ES-I3 (cell line): ENCODE measurements around the gene METAP1.
"Not testable (repeated sequence)": the region's sequence is repeated elsewhere in the genome, so short reads cannot be mapped to it uniquely, and the experiment has no call there.

ENCODE experiments used
- H3K36me3 ChIP-seq: 2 replicates; pipeline ENCODE4 v1.6.1; 2013; ENCODE audit warnings: mild to moderate bottlenecking, low read length, control low read depth, moderate library complexity; ENCODE audit not compliant: insufficient read depth
- H3K4me1 ChIP-seq: 2 replicates; pipeline ENCODE4 v1.6.1; 2013; ENCODE audit warnings: mild to moderate bottlenecking, control low read depth, low read length; ENCODE audit not compliant: insufficient read depth
- H3K9ac ChIP-seq: 2 replicates; pipeline ENCODE4 v1.6.1; 2013; ENCODE audit warnings: low read depth, mild to moderate bottlenecking, low read length, moderate library complexity
- H3K9me3 ChIP-seq: 2 replicates; pipeline ENCODE4 v1.6.1; 2013; ENCODE audit warnings: mild to moderate bottlenecking, low read length, moderate library complexity; ENCODE audit not compliant: control insufficient read depth, insufficient read depth

Gene METAP1

GRCh38 chr4:99022566-99022965 is 27.0 kb downstream of the METAP1 start:
- Histone ChIP-seq H3K36me3 (no peaks in the 10 kb centered on the region; the same call in none of the 2 replicates), H3K9ac (no peak overlapping the region), H3K9me3 (peaks cover 19% of the 10 kb centered on the region), H3K4me1 (peaks cover 2% of the 10 kb centered on the region; the same call in 1 of the 2 replicates)

DNA sequence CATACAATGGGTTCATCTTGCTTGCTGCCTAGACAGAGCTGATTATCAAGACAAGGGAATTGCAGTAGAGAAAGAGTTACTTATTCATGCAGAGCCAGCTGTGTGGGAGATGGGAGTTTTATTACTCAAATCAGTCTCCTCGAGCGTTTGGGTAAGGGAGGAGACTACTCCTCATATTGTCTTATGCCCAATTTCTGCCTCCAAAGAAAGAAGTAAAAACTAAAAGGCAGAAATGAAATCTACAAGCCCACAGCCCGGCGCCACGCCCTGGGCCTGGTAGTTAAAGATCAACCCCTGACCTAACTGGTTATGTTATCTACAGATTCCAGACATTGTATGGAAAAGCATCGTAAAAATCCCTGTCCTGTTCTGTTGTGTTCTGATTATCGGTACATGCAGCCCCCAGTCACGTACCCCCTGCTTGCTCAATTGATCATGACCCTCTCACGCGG is 28.3 kb downstream of the METAP1 start:
- H3K9ac ChIP-seq, H3K4me1 ChIP-seq, H3K36me3 ChIP-seq: not testable (repeated sequence)
- peaks cover 19% of the 10 kb centered on the region for H3K9me3 ChIP-seq

DNA sequence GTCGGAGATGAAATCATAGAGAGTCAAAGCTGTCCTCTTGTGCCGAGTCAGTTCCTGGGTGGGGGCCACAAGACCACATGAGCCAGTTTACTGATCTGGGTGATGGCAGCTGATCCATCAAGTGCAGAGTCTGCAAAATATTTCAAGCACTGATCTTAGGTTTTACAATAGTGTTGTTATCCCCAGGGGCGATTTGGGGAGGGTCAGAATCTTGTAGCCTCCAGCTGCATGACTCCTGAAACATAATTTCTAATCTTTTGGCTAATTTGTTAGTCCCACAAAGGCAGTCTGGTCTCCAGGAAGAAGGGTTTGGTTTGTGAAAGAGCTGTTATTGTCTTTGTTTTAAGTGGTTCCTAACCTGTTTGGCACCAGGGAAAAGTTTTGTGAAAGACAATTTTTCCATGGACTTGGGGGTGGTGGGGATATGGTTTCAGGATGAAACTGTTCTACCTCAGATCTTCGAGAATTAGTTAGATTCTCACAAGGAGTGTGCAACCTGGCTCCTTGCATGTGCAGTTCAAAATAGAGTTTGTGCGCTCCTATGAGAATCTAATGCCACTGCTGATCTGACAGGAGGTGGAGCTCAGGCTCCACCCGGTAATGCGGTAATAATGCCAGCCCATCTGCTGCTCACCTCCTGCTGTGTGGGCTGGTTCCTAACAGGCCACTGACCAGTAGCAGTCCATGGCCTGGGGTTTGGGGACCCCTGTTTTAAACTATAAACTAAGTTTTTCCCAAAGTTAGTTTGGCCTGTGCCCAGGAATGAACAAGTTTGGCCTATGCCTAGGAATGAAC is 29.2 kb downstream of the METAP1 start:
- no peak overlapping the region for H3K9ac ChIP-seq
- H3K9me3 ChIP-seq, result peaks cover 16% of the 10 kb centered on the region
- no peaks in the 10 kb centered on the region; the same call in 1 of the 2 replicates for H3K36me3 ChIP-seq
- peaks cover 2% of the 10 kb centered on the region; the same call in 1 of the 2 replicates for H3K4me1 ChIP-seq

DNA sequence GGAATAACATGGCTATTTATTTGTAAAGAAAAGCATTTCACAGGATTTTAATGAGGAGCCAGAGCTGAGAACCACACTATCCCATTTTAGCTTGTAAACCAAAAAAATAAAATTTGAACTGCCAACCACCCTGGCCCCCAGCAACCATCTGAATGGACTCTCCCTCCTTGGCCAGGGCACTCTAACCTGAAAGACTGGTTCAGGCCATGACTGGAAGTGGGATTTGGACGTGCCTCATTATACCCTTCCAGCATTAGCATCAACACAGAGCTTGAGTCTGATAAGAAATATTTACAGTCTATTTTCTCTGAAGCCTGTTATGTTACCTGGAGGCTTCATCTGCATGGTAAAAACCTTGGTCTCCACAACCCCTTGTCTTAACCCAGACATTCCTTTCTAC is 30.0 kb downstream of the METAP1 start:
- H3K36me3 ChIP-seq, result no peaks in the 10 kb centered on the region; the same call in 1 of the 2 replicates
- H3K9ac ChIP-seq, result no peak overlapping the region
- peaks cover 2% of the 10 kb centered on the region; the same call in 1 of the 2 replicates for H3K4me1 ChIP-seq
- H3K9me3 ChIP-seq, result peaks cover 9% of the 10 kb centered on the region

DNA sequence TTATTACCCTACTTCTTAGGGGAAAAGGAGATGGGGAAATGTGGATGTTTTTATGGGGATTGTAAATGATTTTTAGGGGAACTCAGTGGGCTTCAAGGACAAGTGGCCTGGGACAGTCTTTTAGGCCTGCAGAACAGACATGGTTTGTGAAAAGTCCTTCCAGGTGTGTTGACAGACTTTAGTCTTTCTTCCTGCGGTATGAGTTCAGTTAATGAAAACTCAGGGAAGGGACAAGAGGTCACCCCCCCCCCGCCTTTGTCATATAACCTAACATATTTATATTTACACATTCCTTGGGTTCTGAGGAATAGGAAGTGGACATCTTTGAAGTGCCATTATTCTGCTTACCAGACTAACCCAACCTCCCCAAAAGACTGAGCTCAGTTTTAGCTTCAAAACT is 31.8 kb downstream of the METAP1 start:
- no peaks in the 10 kb centered on the region; the same call in 1 of the 2 replicates for H3K36me3 ChIP-seq
- no peak overlapping the region for H3K9ac ChIP-seq
- peaks cover 2% of the 10 kb centered on the region; the same call in 1 of the 2 replicates for H3K4me1 ChIP-seq
- H3K9me3 ChIP-seq, result no peaks in the 10 kb centered on the region; the same call in none of the 2 replicates

DNA sequence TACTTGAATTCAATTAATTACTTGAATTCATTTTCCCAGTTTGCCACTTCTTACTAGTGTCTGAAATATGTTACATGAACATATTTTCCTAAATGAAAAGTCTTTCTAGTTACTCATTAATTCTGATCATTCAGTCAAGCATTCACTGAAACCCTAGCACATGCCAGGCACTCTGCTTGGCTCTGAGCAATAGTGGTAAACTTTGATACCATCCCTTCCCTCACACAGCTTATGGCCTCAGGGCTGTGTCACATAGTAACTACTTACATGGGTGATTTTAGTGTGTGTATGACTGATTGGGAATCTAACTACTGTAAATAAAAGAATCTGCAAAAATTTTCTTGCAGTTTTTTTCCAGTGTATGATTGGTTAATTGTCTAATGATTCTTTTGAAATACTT is 32.7 kb downstream of the METAP1 start:
- no peaks in the 10 kb centered on the region for H3K36me3 ChIP-seq
- peaks cover 7% of the 10 kb centered on the region; the same call in 1 of the 2 replicates for H3K4me1 ChIP-seq
- H3K9me3 ChIP-seq, result no peaks in the 10 kb centered on the region
- no peak overlapping the region for H3K9ac ChIP-seq

GRCh38 chr4:99029018-99029735 is 33.7 kb downstream of the METAP1 start:
- H3K9me3 ChIP-seq, result no peaks in the 10 kb centered on the region
- H3K9ac ChIP-seq, result no peak overlapping the region
- H3K36me3 ChIP-seq, result no peaks in the 10 kb centered on the region
- peaks cover 7% of the 10 kb centered on the region; the same call in 1 of the 2 replicates for H3K4me1 ChIP-seq

- H3K9me3 ChIP-seq, result no peaks in the 10 kb centered on the region
- no peaks in the 10 kb centered on the region for H3K36me3 ChIP-seq
- no peak overlapping the region for H3K9ac ChIP-seq
- peaks cover 5% of the 10 kb centered on the region; the same call in 1 of the 2 replicates for H3K4me1 ChIP-seq
These were observed 34.3 kb downstream of the METAP1 start for GRCh38 chr4:99029852-99030251.

DNA sequence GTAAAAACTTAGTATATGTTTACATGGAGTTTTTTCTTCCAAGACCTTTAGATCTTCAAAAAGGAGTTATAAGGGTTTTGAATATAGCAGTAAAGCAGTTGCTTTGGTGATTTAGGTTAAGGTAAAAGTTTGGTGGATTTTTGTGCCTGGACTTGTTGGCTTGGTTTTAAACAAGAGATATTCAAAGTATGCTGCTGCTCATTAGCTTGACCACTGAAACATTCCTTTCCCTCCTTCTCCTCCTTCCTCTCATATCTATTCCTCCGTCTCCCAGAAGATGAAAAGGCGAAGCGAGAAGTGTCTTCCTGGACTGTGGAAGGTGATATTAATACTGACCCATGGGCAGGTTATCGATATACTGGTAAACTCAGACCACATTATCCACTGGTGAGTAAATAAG is 38.4 kb downstream of the METAP1 start:
- Histone ChIP-seq H3K9ac (no peak overlapping the region), H3K36me3 (no peaks in the 10 kb centered on the region), H3K4me1 (peaks cover 4% of the 10 kb centered on the region; the same call in 1 of the 2 replicates), H3K9me3 (peaks cover 4% of the 10 kb centered on the region)

- H3K9ac ChIP-seq, result no peak overlapping the region
- peaks cover 4% of the 10 kb centered on the region for H3K9me3 ChIP-seq
- H3K36me3 ChIP-seq, result no peaks in the 10 kb centered on the region
These were observed 42.7 kb downstream of the METAP1 start for GRCh38 chr4:99038213-99038612.

DNA sequence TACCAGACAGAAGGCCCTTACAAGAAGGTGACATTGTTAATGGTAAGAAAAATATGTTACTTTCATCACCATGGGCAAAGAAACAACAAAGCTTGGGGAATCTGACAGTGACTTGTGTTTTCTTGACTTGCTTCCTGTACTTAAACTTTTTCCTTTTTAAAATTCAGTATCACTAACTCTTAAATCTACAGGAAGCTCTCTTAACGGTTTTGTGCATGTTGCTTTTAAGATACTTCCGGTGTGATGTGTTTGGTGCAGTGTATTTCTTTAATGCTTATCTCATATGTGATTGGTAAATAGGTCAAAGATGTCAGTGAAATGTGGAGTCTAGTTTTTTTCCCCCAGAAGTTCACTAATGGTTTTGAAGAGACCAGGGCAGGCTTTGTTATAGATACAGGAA is 47.8 kb downstream of the METAP1 start:
- Histone ChIP-seq H3K9me3 (no peaks in the 10 kb centered on the region), H3K36me3 (peaks cover 8% of the 10 kb centered on the region), H3K9ac (no peak overlapping the region), H3K4me1 (no peaks in the 10 kb centered on the region)

More at GRCh38 chr4:99038213-99038612, 42.7 kb downstream of the METAP1 start:
- no peaks in the 10 kb centered on the region for H3K4me1 ChIP-seq

DNA sequence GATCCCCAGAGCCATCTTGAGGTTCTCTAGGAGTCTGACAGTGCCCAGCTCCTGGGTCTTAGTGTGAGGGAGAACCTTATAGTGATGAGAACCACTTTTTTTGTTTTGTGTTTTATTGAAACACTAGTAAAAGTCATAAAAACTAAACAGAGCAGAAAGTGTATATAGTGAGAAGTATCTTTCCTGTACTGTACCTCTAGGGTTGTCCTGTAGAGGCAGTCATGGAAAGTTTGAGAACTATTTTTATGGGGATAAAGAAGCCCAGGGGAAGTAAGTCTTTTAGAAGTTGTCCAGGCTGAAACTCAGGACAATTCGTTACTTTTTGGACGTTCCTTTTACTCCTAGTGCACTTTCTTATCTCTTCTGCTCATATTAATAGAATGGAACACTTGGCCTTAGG is 52.2 kb downstream of the METAP1 start:
- Histone ChIP-seq H3K36me3 (peaks cover 31% of the 10 kb centered on the region), H3K9me3 (no peaks in the 10 kb centered on the region), H3K9ac (no peak overlapping the region), H3K4me1 (no peaks in the 10 kb centered on the region)

GRCh38 chr4:99052902-99053301 is 57.4 kb downstream of the METAP1 start:
- Histone ChIP-seq H3K9me3 (no peaks in the 10 kb centered on the region), H3K36me3 (peaks cover 24% of the 10 kb centered on the region; the same call in 1 of the 2 replicates), H3K9ac (no peak overlapping the region), H3K4me1 (0 out of 2 replicates have a peak, but pooled peaks cover 5% of the 10 kb centered on the region)

DNA sequence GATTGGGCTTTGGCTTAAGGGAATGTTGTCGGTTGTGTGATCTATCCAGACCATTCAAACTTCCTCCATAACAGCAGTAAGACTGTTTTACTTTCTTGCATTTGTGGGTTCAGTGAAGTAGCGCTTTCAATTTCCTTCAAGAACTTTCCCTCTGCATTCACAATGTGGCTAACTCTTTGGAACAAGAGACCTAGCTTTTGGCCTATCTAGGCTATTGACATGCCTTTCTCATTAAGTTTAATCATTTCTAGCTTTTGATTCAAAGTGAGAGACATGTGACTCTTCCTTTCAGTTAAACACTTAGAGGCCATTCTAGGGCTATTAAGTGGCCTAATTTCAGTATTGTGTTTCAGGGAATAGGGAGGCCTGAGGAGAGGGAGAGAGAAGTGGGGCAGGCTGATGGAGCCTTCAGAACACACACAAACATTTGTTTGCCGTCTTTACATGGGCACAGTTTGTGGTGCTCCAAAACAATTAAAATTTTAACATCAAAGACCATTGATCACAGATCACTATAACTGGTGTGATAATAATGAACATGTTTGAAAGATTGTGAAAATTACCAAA is 59.0 kb downstream of the METAP1 start:
- Histone ChIP-seq H3K9ac (no peak overlapping the region), H3K4me1 (0 out of 2 replicates have a peak, but pooled peaks cover 7% of the 10 kb centered on the region), H3K36me3 (peaks cover 18% of the 10 kb centered on the region; the same call in 1 of the 2 replicates), H3K9me3 (no peaks in the 10 kb centered on the region)
